GM12872 (cell line): ENCODE results near the gene ADAD2.

Source experiments
- TF ChIP-seq, protein P1 (sequence below): IDR thresholded peaks from 3 replicates; pipeline ENCODE4 v1.5.1; 2011; ENCODE audit warnings: low read depth, mild to moderate bottlenecking, low read length, moderate library complexity; ENCODE audit not compliant: insufficient read depth

Gene ADAD2

DNA sequence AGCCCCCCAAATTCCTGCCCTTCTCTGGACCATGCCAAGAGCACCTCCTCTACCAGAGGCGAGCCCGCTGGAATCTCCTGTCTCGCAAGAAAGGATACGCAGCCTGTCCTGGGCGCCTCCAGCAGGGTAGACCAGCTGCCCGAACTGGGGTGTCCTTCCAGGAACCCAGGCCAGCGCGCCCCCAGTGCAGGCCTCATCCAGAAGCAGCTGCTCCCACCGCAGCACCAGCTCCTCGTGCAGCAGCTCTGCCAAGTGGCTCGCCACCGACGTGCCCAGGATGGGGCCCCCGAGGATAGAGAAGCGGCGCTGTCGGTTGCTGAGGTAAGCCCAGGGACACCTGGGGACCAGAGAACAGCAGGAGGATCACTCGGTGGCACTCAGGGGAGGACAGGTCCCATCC lies 8.9 kb upstream of the ADAD2 start:
- TF ChIP-seq, protein P1, sequence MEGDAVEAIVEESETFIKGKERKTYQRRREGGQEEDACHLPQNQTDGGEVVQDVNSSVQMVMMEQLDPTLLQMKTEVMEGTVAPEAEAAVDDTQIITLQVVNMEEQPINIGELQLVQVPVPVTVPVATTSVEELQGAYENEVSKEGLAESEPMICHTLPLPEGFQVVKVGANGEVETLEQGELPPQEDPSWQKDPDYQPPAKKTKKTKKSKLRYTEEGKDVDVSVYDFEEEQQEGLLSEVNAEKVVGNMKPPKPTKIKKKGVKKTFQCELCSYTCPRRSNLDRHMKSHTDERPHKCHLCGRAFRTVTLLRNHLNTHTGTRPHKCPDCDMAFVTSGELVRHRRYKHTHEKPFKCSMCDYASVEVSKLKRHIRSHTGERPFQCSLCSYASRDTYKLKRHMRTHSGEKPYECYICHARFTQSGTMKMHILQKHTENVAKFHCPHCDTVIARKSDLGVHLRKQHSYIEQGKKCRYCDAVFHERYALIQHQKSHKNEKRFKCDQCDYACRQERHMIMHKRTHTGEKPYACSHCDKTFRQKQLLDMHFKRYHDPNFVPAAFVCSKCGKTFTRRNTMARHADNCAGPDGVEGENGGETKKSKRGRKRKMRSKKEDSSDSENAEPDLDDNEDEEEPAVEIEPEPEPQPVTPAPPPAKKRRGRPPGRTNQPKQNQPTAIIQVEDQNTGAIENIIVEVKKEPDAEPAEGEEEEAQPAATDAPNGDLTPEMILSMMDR, result no peak

DNA sequence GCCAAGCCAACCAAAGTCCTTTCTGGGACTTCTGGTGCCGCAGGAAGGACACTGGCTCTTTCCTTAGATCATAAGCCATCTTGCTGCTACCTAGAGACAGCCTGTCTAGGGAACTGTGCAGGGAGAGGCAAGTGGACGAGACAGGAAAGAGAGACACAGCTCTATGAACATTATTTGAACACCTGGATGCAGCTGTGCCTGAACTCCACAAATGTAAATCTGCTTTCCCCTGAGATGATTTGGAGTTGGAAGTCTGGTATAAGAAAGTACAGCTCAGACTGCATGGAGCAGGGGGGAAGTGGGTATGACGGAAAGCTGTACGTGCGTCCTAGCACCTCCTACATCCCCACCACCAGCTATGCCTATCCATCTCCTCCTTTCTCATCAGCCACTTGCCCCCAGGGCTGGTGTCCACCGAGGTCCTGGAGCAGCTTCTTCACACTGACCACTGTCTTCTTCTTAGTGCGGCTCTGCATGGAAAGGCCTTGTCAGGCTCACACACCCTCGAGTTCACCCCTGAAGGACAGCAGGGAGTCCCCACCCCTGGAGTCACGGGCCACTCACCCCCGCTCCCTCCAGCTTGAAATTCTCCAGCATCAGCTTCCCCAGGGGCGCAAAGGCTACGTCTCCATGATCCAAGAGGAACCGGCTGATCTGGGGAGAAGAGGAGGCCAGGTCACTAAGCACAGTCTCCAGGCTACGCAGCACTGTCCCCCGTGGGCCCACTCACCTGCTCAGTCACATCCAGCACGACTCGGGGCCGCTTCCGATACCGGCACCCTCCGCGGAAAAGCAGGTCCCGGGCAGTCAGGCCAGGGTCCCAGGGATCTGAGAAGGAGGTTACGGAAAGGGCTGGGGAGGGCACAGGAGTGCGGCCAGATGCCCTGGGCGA lies 8.0 kb upstream of the ADAD2 start:
- TF ChIP-seq, protein P1, result no peak

DNA sequence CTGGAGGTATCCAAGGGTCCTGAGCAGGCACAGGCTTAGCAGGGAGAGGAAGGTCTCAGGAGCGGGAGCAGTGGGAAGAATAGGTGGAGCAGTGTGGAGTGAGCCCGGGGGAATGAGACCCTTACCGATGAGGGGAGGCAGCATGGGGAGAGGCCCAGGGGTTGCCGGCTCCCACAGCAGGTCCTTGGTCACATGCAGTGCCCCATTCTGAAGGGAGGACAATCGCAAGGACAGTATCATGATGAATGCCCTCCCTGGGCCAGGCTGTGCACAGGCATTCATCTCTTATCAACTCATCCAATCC lies 7.4 kb upstream of the ADAD2 start:
- TF ChIP-seq, protein P1, result no peak

DNA sequence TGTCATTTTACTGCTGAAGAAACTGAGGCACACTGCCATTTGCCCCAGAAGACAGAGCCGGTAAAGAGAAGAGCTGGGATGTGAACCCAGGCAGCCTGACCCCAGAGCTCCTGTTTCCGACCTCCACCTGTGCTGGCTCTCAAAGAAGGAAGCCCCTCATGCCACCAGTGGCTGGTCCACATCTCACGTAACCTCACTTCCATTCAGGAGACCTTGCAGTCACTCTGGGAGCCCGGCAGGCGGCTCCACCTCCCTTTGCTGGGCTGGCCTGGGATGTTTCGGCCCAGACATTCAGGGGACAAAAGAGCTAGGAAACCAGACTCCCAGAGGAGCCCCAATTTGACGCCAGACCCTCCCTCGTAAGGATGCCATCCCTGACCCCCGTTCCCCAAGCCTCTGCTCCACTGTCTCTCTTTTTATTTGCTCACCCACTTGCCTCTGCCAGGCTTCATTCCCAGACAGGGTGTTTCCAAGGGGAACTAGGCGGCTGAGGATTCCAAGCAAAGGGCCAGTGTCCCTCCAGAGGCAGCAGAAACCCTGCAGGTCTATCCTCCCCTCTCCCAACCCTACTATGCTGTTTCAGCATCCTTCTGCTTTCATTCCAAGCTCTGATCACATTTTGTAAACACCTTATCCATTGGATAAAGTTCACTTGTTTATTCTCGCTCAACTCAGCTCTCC lies 6.9 kb upstream of the ADAD2 start:
- TF ChIP-seq, protein P1, result no peak

DNA sequence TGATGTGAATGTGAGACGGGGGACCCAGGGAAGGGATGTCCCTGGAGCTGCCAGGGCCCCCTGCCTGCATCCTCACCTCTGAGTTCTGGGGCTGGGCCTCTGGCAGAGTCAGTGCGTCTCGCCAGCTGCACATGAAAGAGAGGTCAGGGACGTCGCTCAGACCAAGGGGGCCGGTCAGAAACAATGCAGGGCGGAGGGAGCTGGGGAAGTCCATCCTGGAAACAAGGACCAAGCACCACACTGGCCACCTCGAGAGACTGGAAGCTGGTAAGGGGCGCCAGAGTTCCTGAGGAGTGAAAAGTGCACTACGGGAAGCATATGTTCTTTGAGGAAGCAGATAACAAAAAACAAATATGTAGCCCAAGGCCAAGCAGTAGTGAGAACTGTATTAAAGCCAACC lies 6.2 kb upstream of the ADAD2 start:
- TF ChIP-seq, protein P1, result no peak

- TF ChIP-seq, protein P1, result peak; percentile 90
Observed at GRCh38 chr16:84186685-84187437, 4.1 kb upstream of the ADAD2 start, which contains the start of gene TAF1C. Gene TAF1C (minus strand): TSS chr16:84187057. CDS start chr16:84184988, 2,069 bp downstream.

DNA sequence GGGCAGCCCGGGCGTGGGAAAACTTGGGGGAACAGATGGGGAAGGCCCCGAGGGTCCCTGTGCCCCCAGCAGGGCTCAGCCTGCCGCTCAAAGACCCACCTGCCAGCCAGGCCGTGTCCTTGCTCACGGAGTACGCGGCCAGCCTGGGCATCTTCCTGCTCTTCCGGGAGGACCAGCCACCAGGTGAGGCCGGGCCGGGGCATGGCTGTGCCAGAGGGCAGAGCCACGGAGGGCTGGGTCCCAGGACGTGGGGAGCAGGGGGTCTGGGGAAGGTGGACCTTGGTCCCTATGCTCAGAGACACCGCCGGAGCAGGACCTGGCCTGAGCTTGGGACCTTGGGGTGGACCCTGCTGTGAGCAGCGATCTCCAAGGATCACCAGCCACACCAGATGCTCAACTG lies 509 bp downstream of the ADAD2 start:
- TF ChIP-seq, protein P1, result no peak
